ENCODE data around the gene CCM2.

The CCM2 gene

GRCh38 chr7:45102785-45103712 lies 103.0 kb downstream of the CCM2 start:
- no peak for DNase-seq (ENCODE audit: extremely low read depth, low read depth)
- no peak for TF ChIP-seq CTCF (IDR thresholded peaks at IDR 0.05; ENCODE audit: low read depth, low read length, missing control alignments)

GRCh38 chr7:45103958-45104843 lies 104.2 kb downstream of the CCM2 start:
- no peak overlapping the region for H3K4me3 ChIP-seq (replicated peaks; ENCODE audit: low read depth, low read length)
- no peak for TF ChIP-seq CTCF (IDR thresholded peaks at IDR 0.05; ENCODE audit: low read depth, low read length, missing control alignments)
- DNase-seq (ENCODE audit: extremely low read depth, low read depth), result no peak

More at GRCh38 chr7:45102785-45103712, 103.0 kb downstream of the CCM2 start:
- H3K4me3 ChIP-seq (replicated peaks; ENCODE audit: low read depth, low read length), result no peak overlapping the region

GRCh38 chr7:45104844-45105587 lies 105.0 kb downstream of the CCM2 start:
- no peak overlapping the region for H3K4me3 ChIP-seq (replicated peaks; ENCODE audit: low read depth, low read length)
- no peak for DNase-seq (ENCODE audit: extremely low read depth, low read depth)
- TF ChIP-seq CTCF (IDR thresholded peaks at IDR 0.05; ENCODE audit: low read depth, low read length, missing control alignments), result no peak

- H3K4me3 ChIP-seq (replicated peaks; ENCODE audit: low read depth, low read length), result no peak overlapping the region
- no peak for TF ChIP-seq CTCF (IDR thresholded peaks at IDR 0.05; ENCODE audit: low read depth, low read length, missing control alignments)
- DNase-seq (ENCODE audit: extremely low read depth, low read depth), result no peak
These were observed 105.7 kb downstream of the CCM2 start for GRCh38 chr7:45105588-45106188.

- no peak for TF ChIP-seq CTCF (IDR thresholded peaks at IDR 0.05; ENCODE audit: low read depth, low read length, missing control alignments)
- H3K4me3 ChIP-seq (replicated peaks; ENCODE audit: low read depth, low read length), result no peak overlapping the region
- DNase-seq (ENCODE audit: extremely low read depth, low read depth), result no peak
These were observed 106.8 kb downstream of the CCM2 start for GRCh38 chr7:45106820-45107219.

- DNase-seq (ENCODE audit: extremely low read depth, low read depth), result no peak
- no peak overlapping the region for H3K4me3 ChIP-seq (replicated peaks; ENCODE audit: low read depth, low read length)
- TF ChIP-seq CTCF (IDR thresholded peaks at IDR 0.05; ENCODE audit: low read depth, low read length, missing control alignments), result no peak
These were observed 107.4 kb downstream of the CCM2 start for GRCh38 chr7:45107356-45107755.
